ENCODE measurements around the gene GMIP.
"Not testable (repeated sequence)": the region's sequence is repeated elsewhere in the genome, so short reads cannot be mapped to it uniquely, and the experiment has no call there.

GMIP gene

GRCh38 chr19:19610376-19611202 is 32.9 kb downstream of the GMIP start:
- DNase-seq = no peak
- ATAC-seq = no peak
- Mint-ChIP-seq H3K9me3 (no peaks in the 10 kb centered on the region), H3K27me3 (no peaks in the 10 kb centered on the region), H3K4me3 (no peak overlapping the region), H3K4me1 (peaks cover 52% of the 10 kb centered on the region), H3K27ac (peak overlapping the region in 1 of 2 donors; percentile 48)

- DNase-seq, ATAC-seq, H3K27ac Mint-ChIP-seq, H3K27me3 Mint-ChIP-seq, H3K9me3 Mint-ChIP-seq, H3K4me3 Mint-ChIP-seq: not testable (repeated sequence)
- peaks cover 44% of the 10 kb centered on the region for H3K4me1 Mint-ChIP-seq
Measured at GRCh38 chr19:19606686-19607085, 36.8 kb downstream of the GMIP start.

GRCh38 chr19:19606021-19606420 is 37.4 kb downstream of the GMIP start:
- no peaks in the 10 kb centered on the region for H3K27me3 Mint-ChIP-seq
- DNase-seq = peak in 1 of 2 donors; percentile 43
- peak overlapping the region in 1 of 2 donors; percentile 71 for H3K27ac Mint-ChIP-seq
- H3K4me1 Mint-ChIP-seq = peaks cover 51% of the 10 kb centered on the region
- peak; percentile 94 for ATAC-seq
- H3K9me3 Mint-ChIP-seq = peaks cover 0 to 5% of the 10 kb centered on the region in 2 donors
- peak overlapping the region; percentile 46 to 56 for H3K4me3 Mint-ChIP-seq

GRCh38 chr19:19602713-19603324 is 40.6 kb downstream of the GMIP start:
- H3K27ac Mint-ChIP-seq = peak overlapping the region in 1 of 2 donors; percentile 49
- H3K27me3 Mint-ChIP-seq = no peaks in the 10 kb centered on the region
- H3K4me1 Mint-ChIP-seq = peaks cover 64% of the 10 kb centered on the region
- ATAC-seq = no peak
- DNase-seq = no peak
- H3K4me3 Mint-ChIP-seq = peak overlapping the region; percentile 25 to 44
- peaks cover 0 to 7% of the 10 kb centered on the region in 2 donors for H3K9me3 Mint-ChIP-seq

GRCh38 chr19:19602136-19602712 is 41.2 kb downstream of the GMIP start:
- Mint-ChIP-seq H3K27me3 (no peaks in the 10 kb centered on the region), H3K9me3 (peaks cover 0 to 7% of the 10 kb centered on the region in 2 donors), H3K4me1 (peaks cover 70% of the 10 kb centered on the region), H3K27ac (peak overlapping the region; percentile 49 to 79), H3K4me3 (peak overlapping the region; percentile 41 to 67)
- DNase-seq (no peak), ATAC-seq (no peak)

GRCh38 chr19:19600793-19601330 is 42.6 kb downstream of the GMIP start:
- DNase-seq (no peak), ATAC-seq (no peak)
- H3K9me3 Mint-ChIP-seq = peaks cover 0 to 7% of the 10 kb centered on the region in 2 donors
- H3K27me3 Mint-ChIP-seq = no peaks in the 10 kb centered on the region
- peaks cover 67% of the 10 kb centered on the region for H3K4me1 Mint-ChIP-seq
- H3K27ac Mint-ChIP-seq = peak overlapping the region; percentile 77 to 98
- peak overlapping the region; percentile 41 to 67 for H3K4me3 Mint-ChIP-seq

GRCh38 chr19:19598728-19599451 is 44.6 kb downstream of the GMIP start:
- peak overlapping the region; percentile 99 to 100 for H3K27ac Mint-ChIP-seq
- peak; percentile 79 for ATAC-seq
- H3K4me3 Mint-ChIP-seq = peak overlapping the region; percentile 84
- not testable (repeated sequence) for H3K27me3 Mint-ChIP-seq, H3K9me3 Mint-ChIP-seq
- peak; percentile 61 to 75 for DNase-seq
- H3K4me1 Mint-ChIP-seq = peaks cover 84% of the 10 kb centered on the region

GRCh38 chr19:19597809-19598306 is 45.6 kb downstream of the GMIP start:
- peak overlapping the region; percentile 99 to 100 for H3K27ac Mint-ChIP-seq
- DNase-seq (peak; percentile 68 to 82), ATAC-seq (peak; percentile 89)
- peaks cover 0 to 7% of the 10 kb centered on the region in 2 donors for H3K9me3 Mint-ChIP-seq
- peaks cover 79% of the 10 kb centered on the region for H3K4me1 Mint-ChIP-seq
- no peaks in the 10 kb centered on the region for H3K27me3 Mint-ChIP-seq
- H3K4me3 Mint-ChIP-seq = peak overlapping the region; percentile 84

GRCh38 chr19:19595171-19595701 is 48.2 kb downstream of the GMIP start:
- H3K4me1 Mint-ChIP-seq = peaks cover 79% of the 10 kb centered on the region
- H3K4me3 Mint-ChIP-seq = no peak overlapping the region
- no peak for DNase-seq
- no peak for ATAC-seq
- no peaks in the 10 kb centered on the region for H3K27me3 Mint-ChIP-seq
- no peaks in the 10 kb centered on the region for H3K9me3 Mint-ChIP-seq
- H3K27ac Mint-ChIP-seq = peak overlapping the region in 1 of 2 donors; percentile 48

- no peaks in the 10 kb centered on the region for H3K27me3 Mint-ChIP-seq
- no peaks in the 10 kb centered on the region for H3K9me3 Mint-ChIP-seq
- ATAC-seq = no peak
- H3K4me1 Mint-ChIP-seq = peaks cover 84% of the 10 kb centered on the region
- H3K27ac Mint-ChIP-seq = peak overlapping the region in 1 of 2 donors; percentile 25
- no peak overlapping the region for H3K4me3 Mint-ChIP-seq
- DNase-seq = no peak
Measured at GRCh38 chr19:19594381-19594780, 49.1 kb downstream of the GMIP start.

GRCh38 chr19:19592690-19593089 is 50.8 kb downstream of the GMIP start:
- H3K4me1 Mint-ChIP-seq = peaks cover 83% of the 10 kb centered on the region
- no peaks in the 10 kb centered on the region for H3K27me3 Mint-ChIP-seq
- ATAC-seq = no peak
- no peaks in the 10 kb centered on the region for H3K9me3 Mint-ChIP-seq
- DNase-seq = no peak
- H3K27ac Mint-ChIP-seq = peak overlapping the region; percentile 48 to 69
- no peak overlapping the region for H3K4me3 Mint-ChIP-seq

GRCh38 chr19:19591133-19591825 is 52.2 kb downstream of the GMIP start:
- no peaks in the 10 kb centered on the region for H3K9me3 Mint-ChIP-seq
- peak overlapping the region; percentile 60 to 93 for H3K27ac Mint-ChIP-seq
- no peaks in the 10 kb centered on the region for H3K27me3 Mint-ChIP-seq
- DNase-seq (peak; percentile 46 to 79), ATAC-seq (peak; percentile 95)
- peaks cover 75% of the 10 kb centered on the region for H3K4me1 Mint-ChIP-seq
- peak overlapping the region; percentile 57 to 60 for H3K4me3 Mint-ChIP-seq

- Mint-ChIP-seq H3K27ac (peak overlapping the region in 1 of 2 donors; percentile 61), H3K9me3 (no peaks in the 10 kb centered on the region), H3K27me3 (no peaks in the 10 kb centered on the region), H3K4me3 (peak overlapping the region; percentile 18 to 29), H3K4me1 (peaks cover 61% of the 10 kb centered on the region)
- DNase-seq (no peak), ATAC-seq (no peak)
Measured at GRCh38 chr19:19588546-19588945, 54.9 kb downstream of the GMIP start.

- Mint-ChIP-seq H3K9me3 (no peaks in the 10 kb centered on the region), H3K4me3 (no peak overlapping the region), H3K4me1 (peaks cover 58% of the 10 kb centered on the region), H3K27me3 (no peaks in the 10 kb centered on the region), H3K27ac (no peak overlapping the region)
- DNase-seq (no peak), ATAC-seq (no peak)
Measured at GRCh38 chr19:19587771-19588170, 55.7 kb downstream of the GMIP start.

All from stimulated activated naive CD8-positive, alpha-beta T cell treated with anti-CD3 and anti-CD28 coated beads, Interleukin-15, amount 100 ng/mL, for 72 hours (primary cell).